ENCODE results near the gene PTPRF.

- TF ChIP-seq POLR2A (IDR thresholded peaks at IDR 0.05; ENCODE audit: low read depth, low read length) (no peak), POLR2AphosphoS5 (IDR thresholded peaks at IDR 0.05; ENCODE audit: low read depth, low read length) (no peak), TAF1 (IDR thresholded peaks at IDR 0.05; ENCODE audit: borderline replicate concordance, low read depth, low read length) (no peak)
Observed at GRCh38 chr1:43660355-43660754, 129.7 kb downstream of the PTPRF start.
